ENCODE data around the gene PARM1.

Gene PARM1

DNA sequence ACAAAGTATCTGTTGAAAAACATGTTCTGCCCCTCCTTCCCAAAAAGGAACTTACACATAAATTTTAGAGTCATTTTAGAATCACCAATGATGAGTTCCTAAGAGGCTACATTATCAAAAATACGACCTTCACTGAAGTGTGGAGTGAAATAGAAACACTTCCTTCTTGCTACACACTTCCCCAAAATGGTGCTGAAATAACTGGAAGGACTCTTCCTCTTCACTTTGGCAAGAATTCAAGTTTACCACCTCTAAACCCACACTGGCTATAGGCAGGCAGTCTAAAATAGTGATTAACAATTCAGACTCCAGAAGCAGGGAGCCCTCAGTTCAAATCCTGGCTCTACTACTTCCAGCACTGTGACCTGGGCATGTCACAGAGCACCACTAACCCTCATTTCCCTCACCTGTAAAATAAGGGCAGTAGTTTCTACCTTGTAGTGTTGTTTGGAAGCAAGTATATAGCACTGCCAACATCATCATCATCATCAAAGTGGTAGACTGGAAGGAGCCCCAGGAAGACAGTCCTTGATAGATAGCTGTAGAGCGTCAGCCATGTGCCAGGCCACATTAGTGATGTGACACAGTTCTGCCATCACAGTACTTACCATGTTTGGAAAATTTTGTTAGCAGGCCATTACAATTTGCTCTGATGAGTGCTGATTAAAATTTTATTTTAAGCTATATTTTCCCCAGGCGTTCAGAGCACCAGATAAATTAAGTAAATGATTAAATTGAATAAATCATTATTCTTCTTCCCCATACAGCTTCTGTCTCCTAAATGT is 103.3 kb downstream of the PARM1 start:
- no peak for DNase-seq

DNA sequence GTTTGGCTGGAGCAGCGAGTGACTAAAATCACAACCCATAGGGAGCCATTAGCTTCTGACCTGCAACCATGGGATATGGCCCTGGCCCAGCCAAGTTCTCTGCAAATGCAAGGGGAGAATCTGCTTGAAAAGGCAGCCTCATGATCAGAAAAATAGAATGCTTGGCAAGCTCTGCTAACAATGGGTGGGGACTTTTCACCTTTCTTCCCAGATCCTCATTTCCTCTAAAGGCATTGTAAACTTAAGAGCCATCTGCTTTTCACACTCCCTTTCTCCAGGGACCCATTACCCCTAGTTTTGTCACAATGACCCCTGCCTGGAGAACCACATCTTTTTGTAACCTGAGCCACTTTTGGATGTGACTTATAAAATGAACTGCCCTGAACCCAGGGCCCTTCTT is 104.3 kb downstream of the PARM1 start:
- DNase-seq = no peak

DNA sequence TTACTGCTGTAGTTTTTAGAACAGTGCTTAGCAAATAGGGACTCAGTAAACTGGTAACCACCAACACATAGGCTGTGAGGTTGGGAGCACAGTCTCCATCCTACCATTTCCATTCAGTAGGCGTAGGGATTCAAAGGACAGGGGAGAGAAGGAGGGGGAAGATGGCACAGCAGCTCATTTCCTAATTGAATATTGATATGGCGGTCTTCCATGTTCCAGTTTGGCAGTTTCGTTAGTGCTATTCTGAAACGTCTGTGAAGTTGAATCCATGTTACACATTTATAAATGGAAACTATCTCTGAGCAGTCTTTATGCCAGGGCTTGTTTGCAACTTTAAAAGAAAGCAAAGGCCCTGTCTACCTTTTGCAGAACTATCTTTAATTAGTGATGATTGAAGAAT is 105.5 kb downstream of the PARM1 start:
- no peak for DNase-seq

DNA sequence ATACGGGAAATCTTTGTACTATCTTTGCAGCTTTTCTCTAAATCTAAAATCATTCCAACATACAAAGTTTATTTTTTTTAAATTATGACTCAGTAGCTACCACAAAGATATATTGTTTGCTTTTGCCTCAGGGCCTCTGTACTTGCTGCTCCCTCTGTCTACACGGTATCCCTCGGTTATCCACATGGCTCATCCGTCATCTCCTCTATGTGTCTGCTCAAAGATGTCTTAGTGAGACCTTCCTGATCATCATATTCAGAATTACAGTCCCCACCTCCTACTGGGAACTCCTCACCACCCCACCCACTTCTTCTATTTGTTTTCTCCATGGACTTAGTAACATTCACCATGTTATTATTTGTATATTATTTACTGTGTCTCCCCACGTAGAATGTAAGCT is 107.8 kb downstream of the PARM1 start:
- DNase-seq = no peak

GRCh38 chr4:75042601-75043208 is 109.8 kb downstream of the PARM1 start:
- DNase-seq = no peak

DNA sequence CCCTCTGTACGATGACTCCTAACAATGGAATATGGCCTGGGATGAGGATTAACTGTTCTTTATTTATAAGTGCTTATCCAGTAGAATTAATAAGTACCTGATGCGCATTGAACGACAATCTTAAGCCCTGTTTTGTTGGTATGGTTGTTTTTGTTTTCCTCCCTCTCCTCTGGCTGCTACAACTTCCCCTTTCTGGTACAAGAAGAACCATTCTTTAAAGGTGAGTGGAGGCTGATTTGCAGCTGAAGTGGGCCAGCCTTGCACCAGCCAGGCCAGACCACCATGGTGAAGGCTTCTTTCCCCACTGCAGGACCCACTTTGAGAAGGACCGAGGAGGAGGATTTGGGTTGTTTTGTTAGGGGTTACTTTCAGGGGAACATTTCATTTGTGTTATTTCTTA is 113.3 kb downstream of the PARM1 start:
- no peak for DNase-seq

DNA sequence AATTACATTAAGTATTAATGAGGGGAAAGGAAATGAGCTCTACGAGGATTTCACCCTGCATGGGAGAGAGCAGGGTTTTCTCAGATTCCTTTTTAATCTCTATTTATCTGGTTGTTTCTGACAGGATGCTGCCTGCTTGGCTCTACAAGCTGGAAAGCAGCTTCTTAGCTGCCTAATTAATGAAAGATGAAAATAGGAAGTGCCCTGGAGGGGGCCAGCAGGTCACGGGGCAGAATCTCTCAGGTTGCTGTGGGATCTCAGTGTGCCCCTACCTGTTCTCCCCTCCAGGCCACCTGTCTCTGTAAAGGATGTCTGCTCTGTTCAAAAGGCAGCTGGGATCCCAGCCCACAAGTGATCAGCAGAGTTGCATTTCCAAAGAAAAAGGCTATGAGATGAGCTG is 113.7 kb downstream of the PARM1 start:
- no peak for DNase-seq

DNA sequence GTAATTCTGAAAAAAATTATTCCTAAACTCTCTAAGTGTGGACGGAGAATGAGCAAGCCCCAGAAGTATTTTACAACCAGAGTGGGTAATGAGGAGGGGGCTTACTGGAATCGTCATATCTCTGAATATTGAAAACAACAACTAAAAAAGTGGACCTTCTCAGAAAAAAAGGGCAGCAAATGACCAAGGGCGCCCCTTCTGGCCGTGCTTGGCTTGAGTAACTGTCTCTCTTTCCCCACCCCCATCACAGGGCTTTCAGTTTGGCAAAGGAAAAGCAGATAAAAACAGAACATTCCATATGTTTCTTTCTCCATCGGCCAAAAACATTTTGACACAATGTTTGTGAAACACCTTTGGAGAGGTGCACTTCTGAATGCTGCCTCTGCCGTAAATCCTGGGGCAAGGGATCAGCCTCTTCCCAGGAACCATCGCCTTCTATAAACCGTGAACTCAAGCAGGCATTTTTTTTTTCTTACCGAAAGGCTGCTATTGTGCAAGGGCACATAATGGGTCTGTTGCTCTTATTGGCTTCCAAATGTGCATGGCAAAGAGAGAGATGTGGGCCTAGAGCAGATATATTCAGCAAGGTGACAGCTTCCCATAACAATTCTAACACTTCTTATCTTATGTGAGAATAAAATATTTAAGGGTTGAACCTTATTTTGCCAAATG is 115.4 kb downstream of the PARM1 start:
- no peak for DNase-seq

- no peak for DNase-seq
Observed at GRCh38 chr4:75051431-75051830, 118.5 kb downstream of the PARM1 start.

- no peak for DNase-seq
Observed at GRCh38 chr4:75053352-75053751, 120.4 kb downstream of the PARM1 start.

DNA sequence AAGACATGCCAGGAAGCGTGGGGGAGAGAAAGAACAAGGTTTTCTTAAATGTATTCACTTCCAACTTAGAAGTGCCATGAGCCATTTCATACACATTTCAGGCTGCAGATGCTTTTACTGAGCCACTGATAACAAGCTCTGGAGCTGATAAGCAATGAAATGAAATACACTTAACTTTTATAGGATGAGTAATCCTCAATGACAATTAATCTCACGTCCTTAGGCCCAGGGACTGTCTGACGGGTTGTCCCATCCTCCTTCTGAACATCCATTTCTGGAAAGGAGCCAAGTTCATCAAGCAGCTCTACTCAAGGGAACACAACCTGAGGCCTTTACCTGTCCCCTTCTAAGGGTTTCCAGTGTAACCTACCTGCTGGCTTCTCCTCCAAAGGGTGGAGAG is 121.2 kb downstream of the PARM1 start:
- DNase-seq = no peak

- DNase-seq = no peak
Observed at GRCh38 chr4:75056277-75056676, 123.4 kb downstream of the PARM1 start.

- no peak for DNase-seq
Observed at GRCh38 chr4:75057369-75057768, 124.5 kb downstream of the PARM1 start.

DNA sequence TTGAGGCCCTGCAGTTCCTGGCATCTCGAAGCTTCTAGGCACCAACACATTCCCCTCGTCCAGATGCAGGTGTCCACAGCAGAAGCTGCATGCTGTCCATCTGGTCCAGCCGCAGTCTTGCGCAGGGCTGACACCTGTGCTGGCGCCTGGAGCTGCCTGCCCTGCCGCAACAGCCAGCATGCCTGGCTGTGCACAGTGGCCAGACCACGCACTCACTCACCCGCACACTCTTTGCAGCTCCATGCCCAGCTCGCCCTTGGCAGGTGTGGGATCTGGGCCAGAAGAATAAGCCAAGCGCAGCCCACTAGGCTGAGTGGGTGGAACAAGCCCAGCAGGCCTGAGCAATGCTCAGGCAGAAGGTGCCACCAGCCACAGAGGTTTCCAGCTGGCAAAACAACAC is 125.6 kb downstream of the PARM1 start:
- DNase-seq = no peak

GRCh38 chr4:75063433-75063832 is 130.5 kb downstream of the PARM1 start:
- DNase-seq = no peak

DNA sequence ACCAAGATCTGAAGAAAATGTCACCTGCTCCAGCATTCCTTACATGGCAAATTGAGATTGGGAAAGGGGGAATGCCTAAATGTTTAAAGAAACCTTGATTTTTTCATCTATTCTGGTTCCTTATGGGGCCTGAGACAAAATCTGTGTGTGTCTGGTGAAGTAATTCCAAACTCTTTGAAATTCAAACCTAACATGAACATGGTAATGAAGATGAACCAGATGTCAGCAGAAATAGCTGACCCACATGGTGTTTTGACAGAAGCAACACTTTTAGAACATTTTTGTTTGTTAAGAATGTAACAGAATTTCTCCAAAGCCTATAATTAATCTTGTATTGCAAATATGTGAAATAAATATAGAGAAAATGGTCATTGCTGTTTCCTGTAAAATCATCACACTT is 133.0 kb downstream of the PARM1 start:
- no peak for DNase-seq

- no peak for DNase-seq
Observed at GRCh38 chr4:75069493-75070074, 136.7 kb downstream of the PARM1 start.

- DNase-seq = no peak
Observed at GRCh38 chr4:75071317-75071716, 138.4 kb downstream of the PARM1 start.

GRCh38 chr4:75080888-75081287 is 148.0 kb downstream of the PARM1 start:
- no peak for DNase-seq

GRCh38 chr4:75081561-75081960 is 148.6 kb downstream of the PARM1 start:
- DNase-seq = no peak

DNA sequence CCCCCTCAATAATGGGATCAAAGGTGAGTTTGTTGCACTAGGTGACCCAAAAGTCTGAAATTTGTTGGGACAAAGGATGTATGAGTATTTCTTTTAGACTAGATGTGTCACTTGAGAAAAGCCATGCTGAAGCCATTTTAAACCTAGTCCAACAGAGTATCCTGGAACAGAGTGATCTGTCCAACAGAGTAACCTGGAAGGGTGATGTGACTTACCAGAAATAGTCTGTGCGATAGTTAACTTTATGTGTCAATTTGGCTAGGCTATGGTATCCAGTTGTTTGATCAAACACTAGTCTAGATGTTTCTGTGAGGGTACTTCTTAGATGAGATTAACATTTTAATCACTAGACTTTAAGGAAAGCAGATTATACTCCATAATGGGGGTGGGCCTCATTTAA is 154.5 kb downstream of the PARM1 start:
- DNase-seq = no peak

DNA sequence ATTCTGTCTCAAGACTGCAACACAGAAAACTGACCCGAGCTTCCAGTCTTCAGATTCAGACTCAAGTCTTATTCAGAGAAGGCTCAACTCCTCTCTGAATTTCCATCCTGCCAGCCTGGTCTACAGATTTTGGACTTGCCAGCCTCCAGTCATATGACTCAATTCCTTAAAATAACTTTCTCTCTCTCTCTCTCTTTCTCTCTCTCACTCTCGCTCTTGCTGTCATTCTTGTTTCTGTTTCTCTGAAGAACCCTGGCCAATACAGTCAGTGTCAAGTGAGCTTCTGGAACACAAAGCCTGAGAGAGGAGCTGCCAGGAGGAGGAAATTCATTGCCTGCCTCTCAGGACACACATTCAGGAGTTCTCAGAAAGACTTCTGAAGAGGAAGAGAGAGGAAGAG is 154.9 kb downstream of the PARM1 start:
- no peak for DNase-seq

GRCh38 chr4:75089206-75089605 is 156.3 kb downstream of the PARM1 start:
- DNase-seq = no peak

DNA sequence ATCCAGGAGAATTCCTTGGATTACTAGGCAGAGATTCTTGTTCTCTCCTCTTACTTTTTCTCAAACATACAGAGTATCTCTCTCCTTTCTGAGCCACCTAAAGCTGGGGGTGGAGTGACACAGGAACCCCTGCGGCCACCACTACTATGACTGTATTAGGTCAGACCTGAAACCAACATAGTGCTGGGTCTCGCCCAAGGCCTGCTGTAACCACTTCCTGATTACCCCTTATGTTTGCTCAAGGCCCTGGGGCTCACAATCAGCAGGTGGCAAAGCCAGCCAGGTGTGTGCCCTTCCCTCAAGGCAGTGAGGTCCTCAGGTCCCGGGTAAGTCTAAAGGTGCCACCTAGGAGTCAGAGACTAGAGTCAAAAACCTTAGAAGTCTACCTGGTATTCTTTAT is 166.4 kb downstream of the PARM1 start:
- no peak for DNase-seq
